ENCODE results near the gene GRB7. TPM values are rescaled to one million over a fixed set of nuclear protein-coding genes. Genes with fewer than 3 reads are reported as not detected.
"Not testable (repeated sequence)": the region's sequence is repeated elsewhere in the genome, so short reads cannot be mapped to it uniquely, and the experiment has no call there.

The GRB7 gene
- total and polyA plus RNA-seq, 2 donors (not counting 3 experiments of a cell fraction or from before 2014, with no cell fraction given): 0.04 TPM; not detected in 1

- POLR2A ChIA-PET: no interaction called here
- H3K4me3 ChIP-seq (replicated peaks in 1 of 3; ENCODE audit: insufficient read depth in 1 of 3, low read depth in 1 of 3, low read length in 3 of 3): no peak overlapping the region
- DNase-seq (ENCODE audit: low read depth, low spot score) (no peak), FAIRE-seq (no peak)
- H2AFZ ChIP-seq (ENCODE audit: low read depth, low read length): no peak overlapping the region
- no peaks in the 10 kb centered on the region for H4K20me1 ChIP-seq (replicated peaks; ENCODE audit: control insufficient read depth, extremely low read depth, insufficient read depth, low read length)
- CTCF ChIA-PET: interaction anchor here (1.0 to 1.4 kb wide), 4 partner anchors 20 to 90 kb away, joined by 3 to 5 read pairs (median 3); partner anchors contain the start of gene MIEN1
- no TSS peak for BruUV-seq (replicated peaks)
- no peaks in the 10 kb centered on the region for H3K79me2 ChIP-seq (ENCODE audit: control insufficient read depth, insufficient read depth, low read length)
- H3K36me3 ChIP-seq (ENCODE audit: control insufficient read depth in 2 of 2, extremely low read depth in 1 of 2, insufficient read depth in 2 of 2, low read length in 2 of 2): peaks cover 0 to 3% of the 10 kb centered on the region in 2 experiments
- intact Hi-C loops (cut with micrococcal nuclease) (no loop called here), dilution Hi-C loops (cut with MboI; ENCODE audit: extremely low pct_ligation_motif_present, low sequenced_read_pairs) (no loop called here)
- H3K27ac ChIP-seq (ENCODE audit: insufficient read depth, low read depth, low read length): no peak overlapping the region
- TF ChIP-seq GATA2 (IDR thresholded peaks at IDR 0.05; ENCODE audit: insufficient read depth, insufficient read length, low read depth, low read length) (no peak), POLR2A (IDR thresholded peaks at IDR 0.05; ENCODE audit: low read depth, low read length) (no peak)
- TF ChIP-seq, protein P1, sequence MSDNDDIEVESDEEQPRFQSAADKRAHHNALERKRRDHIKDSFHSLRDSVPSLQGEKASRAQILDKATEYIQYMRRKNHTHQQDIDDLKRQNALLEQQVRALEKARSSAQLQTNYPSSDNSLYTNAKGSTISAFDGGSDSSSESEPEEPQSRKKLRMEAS (IDR thresholded peaks at IDR 0.05; ENCODE audit: insufficient read depth, insufficient read length): no peak
- H3K9me1 ChIP-seq (replicated peaks; ENCODE audit: control insufficient read depth, extremely low read depth, insufficient read depth, low read length): no peaks in the 10 kb centered on the region
- H3K4me1 ChIP-seq (ENCODE audit: control insufficient read depth, extremely low read depth, insufficient read depth, low read length): peaks cover 4% of the 10 kb centered on the region
- no peaks in the 10 kb centered on the region for H3K9me3 ChIP-seq (replicated peaks; ENCODE audit: control insufficient read depth, insufficient read depth, low read length)
- no peak overlapping the region for H3K9ac ChIP-seq (replicated peaks; ENCODE audit: extremely low read depth, insufficient read depth, low read length)
- no peak overlapping the region for H3K4me2 ChIP-seq (ENCODE audit: insufficient read depth, low read length)
- no peaks in the 10 kb centered on the region for H3K27me3 ChIP-seq (ENCODE audit: control insufficient read depth in 2 of 2, insufficient read depth in 2 of 2, low read length in 2 of 2)
Observed at GRCh38 chr17:39709998-39710964, 27.5 kb upstream of the GRB7 start.

DNA sequence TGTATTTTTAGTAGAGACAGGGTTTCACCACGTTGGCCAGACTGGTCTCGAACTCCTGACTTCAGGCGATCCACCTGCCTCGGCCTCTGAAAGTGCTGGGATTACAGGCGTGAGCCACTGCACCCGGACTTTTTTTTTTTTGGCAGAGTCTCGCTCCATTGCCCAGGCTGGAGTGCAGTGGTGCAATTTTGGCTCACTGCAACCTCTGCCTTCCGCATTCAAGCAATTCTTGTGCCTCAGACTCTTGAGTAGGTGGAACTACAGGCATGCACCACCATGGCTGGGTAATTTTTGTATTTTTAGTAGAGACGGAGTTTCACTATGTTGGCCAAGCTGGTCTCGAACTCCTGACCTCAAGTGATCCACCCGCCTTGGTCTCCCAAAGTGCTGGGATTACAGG is 26.7 kb upstream of the GRB7 start:
- H3K9me1 ChIP-seq (replicated peaks; ENCODE audit: control insufficient read depth, extremely low read depth, insufficient read depth, low read length); H3K4me2 ChIP-seq (ENCODE audit: insufficient read depth, low read length); H3K4me3 ChIP-seq (replicated peaks in 1 of 3; ENCODE audit: insufficient read depth in 1 of 3, low read depth in 1 of 3, low read length in 3 of 3); BruUV-seq (replicated peaks); H2AFZ ChIP-seq (ENCODE audit: low read depth, low read length); FAIRE-seq; dilution Hi-C loops (cut with MboI; ENCODE audit: extremely low pct_ligation_motif_present, low sequenced_read_pairs); H3K79me2 ChIP-seq (ENCODE audit: control insufficient read depth, insufficient read depth, low read length); POLR2A ChIA-PET; intact Hi-C loops (cut with micrococcal nuclease); H4K20me1 ChIP-seq (replicated peaks; ENCODE audit: control insufficient read depth, extremely low read depth, insufficient read depth, low read length); H3K27me3 ChIP-seq (ENCODE audit: control insufficient read depth in 2 of 2, insufficient read depth in 2 of 2, low read length in 2 of 2); H3K27ac ChIP-seq (ENCODE audit: insufficient read depth, low read depth, low read length); H3K4me1 ChIP-seq (ENCODE audit: control insufficient read depth, extremely low read depth, insufficient read depth, low read length); H3K9ac ChIP-seq (replicated peaks; ENCODE audit: extremely low read depth, insufficient read depth, low read length); H3K9me3 ChIP-seq (replicated peaks; ENCODE audit: control insufficient read depth, insufficient read depth, low read length); DNase-seq (ENCODE audit: low read depth, low spot score); H3K36me3 ChIP-seq (ENCODE audit: control insufficient read depth in 2 of 2, extremely low read depth in 1 of 2, insufficient read depth in 2 of 2, low read length in 2 of 2): not testable (repeated sequence)
- CTCF ChIA-PET: interaction anchor here (1.0 to 1.4 kb wide), 4 partner anchors 19 to 91 kb away, joined by 3 to 5 read pairs (median 3); partner anchors contain the start of gene MIEN1

All from endothelial cell of umbilical vein (primary cell).